AG09319 (cell line): Measurements from ENCODE around the gene ANXA3.

Experiments used
- DNase-seq: peaks from one replicate; pipeline ENCODE4 v3.0.0-alpha.2; 2010; ENCODE audit warnings: low read depth; ENCODE audit errors: extremely low read depth
- CTCF ChIP-seq: IDR thresholded peaks from 2 replicates; pipeline ENCODE4 v1.5.1; 2011; ENCODE audit warnings: low read depth, mild to moderate bottlenecking, inconsistent platforms, low read length, moderate library complexity

Gene ANXA3

GRCh38 chr4:78566834-78567499 lies 15.4 kb downstream of the ANXA3 start:
- TF ChIP-seq CTCF, result no peak

GRCh38 chr4:78567500-78568060 lies 16.0 kb downstream of the ANXA3 start:
- TF ChIP-seq CTCF, result no peak
- no peak for DNase-seq

More at GRCh38 chr4:78566834-78567499, 15.4 kb downstream of the ANXA3 start:
- no peak for DNase-seq

GRCh38 chr4:78568640-78569305 lies 17.2 kb downstream of the ANXA3 start:
- TF ChIP-seq CTCF, result no peak
- no peak for DNase-seq

- TF ChIP-seq CTCF, result no peak
- no peak for DNase-seq
Measured at GRCh38 chr4:78569306-78569821, 17.8 kb downstream of the ANXA3 start.

GRCh38 chr4:78570117-78570516 lies 18.5 kb downstream of the ANXA3 start:
- DNase-seq, result no peak
- TF ChIP-seq CTCF, result no peak

- TF ChIP-seq CTCF, result no peak
- DNase-seq, result no peak
Measured at GRCh38 chr4:78571804-78572203, 20.2 kb downstream of the ANXA3 start.
